HepG2 (cell line): ENCODE measurements around the gene FXYD5. TPM values are rescaled to one million over a fixed set of nuclear protein-coding genes. Genes with fewer than 3 reads are reported as not detected.

Source experiments
- BORCS8-MEF2B ChIP-seq: sonication (generic); formaldehyde crosslinking; IDR thresholded peaks from 2 replicates; pipeline ENCODE4 v1.8.0; 2022; ENCODE audit warnings: mild to moderate bottlenecking, missing genetic modification reagents
- GTF3A ChIP-seq: sonication (generic); formaldehyde crosslinking; conservative IDR thresholded peaks from 2 replicates; pipeline ENCODE4 v1.4.0; 2020; ENCODE audit warnings: mild to moderate bottlenecking, missing genetic modification reagents
- HNRNPLL ChIP-seq: fragments of 200-400 bp; formaldehyde crosslinking; IDR thresholded peaks from 2 replicates; pipeline ENCODE4 v1.6.1; 2017; ENCODE audit warnings: mild to moderate bottlenecking, low read depth, low read length; ENCODE audit not compliant: poor library complexity, severe bottlenecking
- HOXA9 ChIP-seq: sonication (generic); formaldehyde crosslinking; IDR thresholded peaks from 2 replicates; pipeline ENCODE4 v1.8.1; 2022; ENCODE audit warnings: missing genetic modification reagents, mild to moderate bottlenecking, moderate library complexity, borderline replicate concordance
- MTF1 ChIP-seq: sonication (generic); formaldehyde crosslinking; IDR thresholded peaks from 2 replicates; pipeline ENCODE4 v1.5.0; 2020; ENCODE audit warnings: missing genetic modification reagents
- SIN3A ChIP-seq: IDR thresholded peaks from 2 replicates; pipeline ENCODE4 v1.6.1; 2011; ENCODE audit warnings: low read depth, mild to moderate bottlenecking, control low read depth, low read length, borderline replicate concordance
- SP1 ChIP-seq, 2 experiments: fragments of 450-650 bp in 1 of 2; sonication (generic) in 1 of 2; formaldehyde crosslinking in 1 of 2; IDR thresholded peaks; 2 replicates each; pipeline versions ENCODE4 v1.4.0 to v1.6.1; 2016 to 2020; ENCODE audit warnings: missing genetic modification reagents in 1 of 2
- TOPORS ChIP-seq: sonication (generic); formaldehyde crosslinking; IDR thresholded peaks from 2 replicates; pipeline ENCODE4 v1.8.0; 2023; ENCODE audit warnings: mild to moderate bottlenecking, missing genetic modification reagents
- ZBTB20 ChIP-seq: sonication (generic); formaldehyde crosslinking; IDR thresholded peaks from 2 replicates; pipeline ENCODE4 v1.8.1; 2023; ENCODE audit warnings: missing genetic modification reagents, low read depth, mild to moderate bottlenecking, borderline replicate concordance
- ZFYVE20 ChIP-seq: sonication (generic); formaldehyde crosslinking; IDR thresholded peaks from 2 replicates; pipeline ENCODE4 v1.8.0; 2023; ENCODE audit warnings: low read depth, mild to moderate bottlenecking, moderate library complexity, missing genetic modification reagents, borderline replicate concordance
- ZNF407 ChIP-seq: sonication (generic); formaldehyde crosslinking; IDR thresholded peaks from one replicate; pipeline ENCODE4 v1.5.1; 2020; ENCODE audit warnings: mild to moderate bottlenecking, missing genetic modification reagents; ENCODE audit errors: not compliant biosample characterization
- ZNF44 ChIP-seq: sonication (generic); formaldehyde crosslinking; IDR thresholded peaks from 2 replicates; pipeline ENCODE4 v1.5.1; 2020; ENCODE audit warnings: mild to moderate bottlenecking, missing genetic modification reagents
- ZNF510 ChIP-seq: sonication (generic); formaldehyde crosslinking; IDR thresholded peaks from 2 replicates; pipeline ENCODE4 v1.4.0; 2020; ENCODE audit warnings: low read depth, mild to moderate bottlenecking, missing genetic modification reagents
- ZNF549 ChIP-seq: sonication (generic); formaldehyde crosslinking; IDR thresholded peaks from 2 replicates; pipeline ENCODE4 v1.5.0; 2020; ENCODE audit warnings: missing genetic modification reagents
- ZNF563 ChIP-seq: sonication (generic); formaldehyde crosslinking; IDR thresholded peaks from 2 replicates; pipeline ENCODE4 v1.8.0; 2022; ENCODE audit warnings: mild to moderate bottlenecking, moderate library complexity, missing genetic modification reagents
- ZNF691 ChIP-seq: sonication (generic); formaldehyde crosslinking; IDR thresholded peaks from 2 replicates; pipeline ENCODE4 v1.4.0; 2020; ENCODE audit warnings: missing genetic modification reagents, low read depth, mild to moderate bottlenecking, borderline replicate concordance
- polyA plus RNA-seq, 8 experiments: library from polyadenylated mRNA; depleted of rRNA in 3 of 8; stranded (reverse) in 7 of 8; unstranded in 1 of 8; fragments of >200 nt; fragmentation: Illumina TruSeq in 4 of 8; extraction: Trizol in 4 of 8; gene quantifications; 2 replicates each; pipeline versions ENCODE4 v1.2.1 to v1.2.3, GENCODE V29; 2011 to 2016; ENCODE audit warnings: low read depth in 4 of 8, missing spikeins in 1 of 8, mixed read lengths in 1 of 8; ENCODE audit not compliant: insufficient read depth in 1 of 8
- total RNA-seq, 5 experiments: library from RNA; depleted of rRNA; stranded (reverse); fragments of >200 nt; fragmentation: Illumina TruSeq; extraction: Trizol; gene quantifications; 2 replicates each; pipeline ENCODE4 v1.2.3, GENCODE V29; 2016; ENCODE audit warnings: low read depth in 1 of 5
- TF ChIP-seq, protein P1 (sequence below), 2 experiments: sonication (generic) in 1 of 2; formaldehyde crosslinking in 1 of 2; IDR thresholded peaks; 2 replicates each; pipeline versions ENCODE4 v1.4.0 to v1.6.1; 2018 to 2020; ENCODE audit warnings: missing genetic modification reagents in 2 of 2, borderline replicate concordance in 1 of 2, low read depth in 1 of 2, mild to moderate bottlenecking in 1 of 2, missing biosample characterization in 1 of 2

FXYD5 gene
- total and polyA plus RNA-seq, 2 of the 13 experiments (the other 11 are each of a cell fraction or from before 2014, with no cell fraction given), result 0.65 TPM; not detected in 1

GRCh38 chr19:35114353-35115176 is 40.0 kb upstream of the FXYD5 start (continued):
- TF ChIP-seq, protein P1, sequence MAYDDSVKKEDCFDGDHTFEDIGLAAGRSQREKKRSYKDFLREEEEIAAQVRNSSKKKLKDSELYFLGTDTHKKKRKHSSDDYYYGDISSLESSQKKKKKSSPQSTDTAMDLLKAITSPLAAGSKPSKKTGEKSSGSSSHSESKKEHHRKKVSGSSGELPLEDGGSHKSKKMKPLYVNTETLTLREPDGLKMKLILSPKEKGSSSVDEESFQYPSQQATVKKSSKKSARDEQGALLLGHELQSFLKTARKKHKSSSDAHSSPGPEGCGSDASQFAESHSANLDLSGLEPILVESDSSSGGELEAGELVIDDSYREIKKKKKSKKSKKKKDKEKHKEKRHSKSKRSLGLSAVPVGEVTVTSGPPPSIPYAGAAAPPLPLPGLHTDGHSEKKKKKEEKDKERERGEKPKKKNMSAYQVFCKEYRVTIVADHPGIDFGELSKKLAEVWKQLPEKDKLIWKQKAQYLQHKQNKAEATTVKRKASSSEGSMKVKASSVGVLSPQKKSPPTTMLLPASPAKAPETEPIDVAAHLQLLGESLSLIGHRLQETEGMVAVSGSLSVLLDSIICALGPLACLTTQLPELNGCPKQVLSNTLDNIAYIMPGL (CRISPR knock-in tag; IDR thresholded peaks at IDR 0.05; ENCODE audit: borderline replicate concordance in 1 of 2, low read depth in 1 of 2), result 0 out of 4 replicates have a peak, but pooled peaks of 1 of the 2 experiments have one; percentile 44
- TF ChIP-seq TOPORS (CRISPR knock-in tag) (no peak), SP1 (IDR thresholded peaks at IDR 0.05) (no peak), SP1 (CRISPR knock-in tag; IDR thresholded peaks at IDR 0.05) (no peak), ZNF510 (no peak), ZNF44 (CRISPR knock-in tag) (peak; percentile 47; the same call in 1 of the 2 replicates), GTF3A (no peak), HOXA9 (CRISPR knock-in tag) (no peak), ZNF563 (CRISPR knock-in tag) (no peak), HNRNPLL (no peak), ZNF549 (CRISPR knock-in tag) (no peak), BORCS8-MEF2B (no peak), MTF1 (CRISPR knock-in tag) (no peak), ZBTB20 (CRISPR knock-in tag) (peak; percentile 25; the same call in 1 of the 2 replicates), SIN3A (no peak), ZNF691 (CRISPR knock-in tag) (peak; percentile 42; the same call in 1 of the 2 replicates), ZNF407 (no peak), ZFYVE20 (CRISPR knock-in tag) (no peak)
